HepG2 (cell line): ENCODE measurements around the gene TMCC1. TPM values are rescaled to one million over a fixed set of nuclear protein-coding genes. Genes with fewer than 3 reads are reported as not detected.

Experiments
- AKNA ChIP-seq: sonication (generic); formaldehyde crosslinking; IDR thresholded peaks from 2 replicates; pipeline ENCODE4 v1.4.0; 2020; ENCODE audit warnings: missing genetic modification reagents, borderline replicate concordance
- ARID5B ChIP-seq: IDR thresholded peaks from 2 replicates; pipeline ENCODE4 v1.4.0; 2020; ENCODE audit warnings: mild to moderate bottlenecking, missing genetic modification reagents
- FOXM1 ChIP-seq: sonication (generic); formaldehyde crosslinking; IDR thresholded peaks from 2 replicates; pipeline ENCODE4 v1.5.0; 2020; ENCODE audit warnings: missing genetic modification reagents
- FOXO1 ChIP-seq: sonication (generic); formaldehyde crosslinking; IDR thresholded peaks from 2 replicates; pipeline ENCODE4 v1.4.0; 2020; ENCODE audit warnings: missing genetic modification reagents
- GFI1 ChIP-seq: sonication (generic); formaldehyde crosslinking; IDR thresholded peaks from 2 replicates; pipeline ENCODE4 v1.5.0; 2020; ENCODE audit warnings: missing genetic modification reagents, mild to moderate bottlenecking, borderline replicate concordance
- HOXA3 ChIP-seq: sonication (generic); formaldehyde crosslinking; IDR thresholded peaks from 2 replicates; pipeline ENCODE4 v1.5.0; 2020; ENCODE audit warnings: missing genetic modification reagents
- KMT2B ChIP-seq: IDR thresholded peaks from 2 replicates; pipeline ENCODE4 v1.6.1; 2016; ENCODE audit warnings: missing genetic modification reagents, missing compliant biosample characterization
- MBD4 ChIP-seq: IDR thresholded peaks from 2 replicates; pipeline ENCODE4 v1.6.1; 2012; ENCODE audit warnings: low read length, inconsistent platforms, borderline replicate concordance
- MTERF4 ChIP-seq: sonication (generic); formaldehyde crosslinking; IDR thresholded peaks from 2 replicates; pipeline ENCODE4 v1.8.0; 2023; ENCODE audit warnings: mild to moderate bottlenecking, missing genetic modification reagents
- NCOA2 ChIP-seq: sonication (generic); formaldehyde crosslinking; IDR thresholded peaks from 2 replicates; pipeline ENCODE4 v1.8.0; 2022; ENCODE audit warnings: inconsistent platforms
- RFX1 ChIP-seq: fragments of 450-650 bp; IDR thresholded peaks from 2 replicates; pipeline ENCODE4 v1.6.1; 2017
- ZBTB26 ChIP-seq: IDR thresholded peaks from 2 replicates; pipeline ENCODE4 v1.6.1; 2016; ENCODE audit warnings: missing compliant biosample characterization, missing genetic modification reagents, borderline replicate concordance
- ZFP82 ChIP-seq: sonication (generic); formaldehyde crosslinking; IDR thresholded peaks from 2 replicates; pipeline ENCODE4 v1.5.1; 2020; ENCODE audit warnings: mild to moderate bottlenecking, missing genetic modification reagents, borderline replicate concordance
- ZMYM2 ChIP-seq: sonication (generic); formaldehyde crosslinking; IDR thresholded peaks from 2 replicates; pipeline ENCODE4 v1.8.0; 2022; ENCODE audit warnings: mild to moderate bottlenecking, missing genetic modification reagents
- ZNF607 ChIP-seq: sonication (generic); formaldehyde crosslinking; IDR thresholded peaks from 2 replicates; pipeline ENCODE4 v1.5.1; 2020; ENCODE audit warnings: missing genetic modification reagents, mild to moderate bottlenecking, borderline replicate concordance
- ZNF619 ChIP-seq: sonication (generic); formaldehyde crosslinking; IDR thresholded peaks from 2 replicates; pipeline ENCODE4 v1.4.0; 2020; ENCODE audit warnings: mild to moderate bottlenecking, missing genetic modification reagents
- ZNF639 ChIP-seq: conservative IDR thresholded peaks from 2 replicates; pipeline ENCODE4 v1.6.1; 2018; ENCODE audit warnings: missing genetic modification reagents
- ZNF652 ChIP-seq: IDR thresholded peaks from 2 replicates; pipeline ENCODE4 v1.6.1; 2016; ENCODE audit warnings: low read depth, borderline replicate concordance
- ZNF768 ChIP-seq: sonication (generic); formaldehyde crosslinking; IDR thresholded peaks from 2 replicates; pipeline ENCODE4 v1.4.0; 2020; ENCODE audit warnings: missing genetic modification reagents
- polyA plus RNA-seq, 8 experiments: library from polyadenylated mRNA; depleted of rRNA in 3 of 8; stranded (reverse) in 7 of 8; unstranded in 1 of 8; fragments of >200 nt; fragmentation: Illumina TruSeq in 4 of 8; extraction: Trizol in 4 of 8; gene quantifications; 2 replicates each; pipeline versions ENCODE4 v1.2.1 to v1.2.3, GENCODE V29; 2011 to 2016; ENCODE audit warnings: low read depth in 4 of 8, missing spikeins in 1 of 8, mixed read lengths in 1 of 8; ENCODE audit not compliant: insufficient read depth in 1 of 8
- total RNA-seq, 5 experiments: library from RNA; depleted of rRNA; stranded (reverse); fragments of >200 nt; fragmentation: Illumina TruSeq; extraction: Trizol; gene quantifications; 2 replicates each; pipeline ENCODE4 v1.2.3, GENCODE V29; 2016; ENCODE audit warnings: low read depth in 1 of 5

Gene TMCC1
- total and polyA plus RNA-seq, 2 of the 13 experiments (the other 11 are each of a cell fraction or from before 2014, with no cell fraction given), result 12.1 to 264 TPM

- 0 out of 2 replicates have a peak, but pooled peaks have one; percentile 41 for TF ChIP-seq ZBTB26
- peak; percentile 28; the same call in 1 of the 2 replicates for TF ChIP-seq GFI1 (CRISPR knock-in tag)
- no peak for TF ChIP-seq ZNF652 (CRISPR knock-in tag)
- no peak for TF ChIP-seq ZNF639 (CRISPR knock-in tag)
- peak; percentile 80 for TF ChIP-seq KMT2B (CRISPR knock-in tag)
- TF ChIP-seq ZMYM2 (CRISPR knock-in tag), result no peak
- no peak for TF ChIP-seq FOXM1 (CRISPR knock-in tag)
- TF ChIP-seq RFX1, result no peak
- peak; percentile 39; the same call in 1 of the 2 replicates for TF ChIP-seq HOXA3 (CRISPR knock-in tag)
- no peak for TF ChIP-seq MBD4
- TF ChIP-seq MTERF4, result no peak
- TF ChIP-seq ZNF607 (CRISPR knock-in tag), result 0 out of 2 replicates have a peak, but pooled peaks have one; percentile 5
- no peak for TF ChIP-seq FOXO1 (CRISPR knock-in tag)
- TF ChIP-seq AKNA (CRISPR knock-in tag), result no peak
- no peak for TF ChIP-seq ZNF768 (CRISPR knock-in tag)
- 0 out of 2 replicates have a peak, but pooled peaks have one; percentile 21 for TF ChIP-seq ARID5B
- no peak for TF ChIP-seq ZFP82
- TF ChIP-seq ZNF619 (CRISPR knock-in tag), result no peak
- peak; percentile 28; the same call in 1 of the 2 replicates for TF ChIP-seq NCOA2 (CRISPR knock-in tag)
Measured at GRCh38 chr3:129936757-129937156, 43.2 kb upstream of the TMCC1 start (continued).
